ENCODE measurements around the gene RFX2. TPM values are rescaled to one million over a fixed set of nuclear protein-coding genes. Genes with fewer than 3 reads are reported as not detected.

Gene RFX2
- total RNA-seq, 1 donor from 2014 or later = 3.2 TPM

Other genes with a start within 250 kb of the RFX2 start
- gene FUT5, start 240.0 kb downstream of the RFX2 start, total RNA-seq = 0.30 and 0.41 TPM in 2 replicates
- 286 and 305 TPM in 2 replicates for gene NDUFA11, start 206.7 kb downstream of the RFX2 start, total RNA-seq
- gene VMAC, start 205.6 kb downstream of the RFX2 start, total RNA-seq = 3.9 and 4.2 TPM in 2 replicates
- gene CAPS, start 196.2 kb downstream of the RFX2 start, total RNA-seq = 6.2 and 7.2 TPM in 2 replicates
- 61.3 and 70.5 TPM in 2 replicates for gene RANBP3, start 132.4 kb downstream of the RFX2 start, total RNA-seq
- not detected in 2 replicates for gene ACSBG2, start 25.2 kb upstream of the RFX2 start, total RNA-seq
- gene MLLT1, start 169.5 kb upstream of the RFX2 start, total RNA-seq = 41.6 and 46.0 TPM in 2 replicates
- gene ACER1, start 223.1 kb upstream of the RFX2 start, total RNA-seq = not detected in 2 replicates